H1 (cell line): Measurements from ENCODE around the gene UBA6. TPM values are rescaled to one million over a fixed set of nuclear protein-coding genes. Genes with fewer than 3 reads are reported as not detected.

Experiments used
- CTCF ChIA-PET: fragments of 300-600 bp; sonication (Branson Sonifier 250); formaldehyde crosslinking; loops from one replicate; lab custom pipeline; 2021; ENCODE audit not compliant: partially characterized antibody; lab: Charles Lee
- POLR2A ChIA-PET: fragments of 300-600 bp; sonication (Branson Sonifier 250); formaldehyde crosslinking; loops from one replicate; lab custom pipeline; 2021; ENCODE audit warnings: inconsistent platforms; ENCODE audit not compliant: partially characterized antibody; lab: Charles Lee
- DNase-seq, 2 experiments: peaks; one replicate each; pipeline versions ENCODE4 v3.0.0 to v3.0.0-alpha.2; 2010 to 2022; ENCODE audit warnings: low spot score in 2 of 2, low read depth in 1 of 2, mixed read lengths in 1 of 2
- FAIRE-seq: peaks from 2 replicates; lab custom pipeline; 2011; peaks lifted over from hg19 to GRCh38; lab: Jason Lieb, UNC
- H2AFZ ChIP-seq: 2 replicates; pipeline ENCODE4 v1.8.1; 2012; ENCODE audit warnings: low read length, inconsistent platforms
- H2AK5ac ChIP-seq: 2 replicates; pipeline ENCODE4 v1.6.1; 2013; ENCODE audit warnings: low read depth, low read length
- H2BK120ac ChIP-seq: replicated peaks from 2 replicates; pipeline ENCODE3; 2013; ENCODE audit warnings: low read depth, low read length, inconsistent platforms
- H2BK12ac ChIP-seq: 2 replicates; pipeline ENCODE4 v1.6.1; 2013; ENCODE audit warnings: low read depth, low read length
- H2BK15ac ChIP-seq: 2 replicates; pipeline ENCODE4 v1.6.1; 2013; ENCODE audit warnings: low read length
- H2BK20ac ChIP-seq: 2 replicates; pipeline ENCODE4 v1.6.1; 2013; ENCODE audit warnings: low read length
- H2BK5ac ChIP-seq: 2 replicates; pipeline ENCODE4 v1.6.1; 2013; ENCODE audit warnings: low read depth, low read length
- H3K14ac ChIP-seq: 2 replicates; pipeline ENCODE4 v1.6.1; 2013; ENCODE audit warnings: inconsistent platforms; ENCODE audit not compliant: insufficient read length
- H3K18ac ChIP-seq: 2 replicates; pipeline ENCODE4 v1.6.1; 2013; ENCODE audit warnings: low read length; ENCODE audit errors: extremely low read depth
- H3K23ac ChIP-seq: 2 replicates; pipeline ENCODE4 v1.6.1; 2013; ENCODE audit warnings: inconsistent platforms; ENCODE audit not compliant: insufficient read length
- H3K23me2 ChIP-seq: 2 replicates; pipeline ENCODE4 v1.6.1; 2013; ENCODE audit warnings: low read depth, low read length
- H3K27ac ChIP-seq: 2 replicates; pipeline ENCODE4 v1.6.1; 2011; ENCODE audit warnings: low read depth, low read length, inconsistent platforms
- H3K27me3 ChIP-seq, 4 experiments: replicated peaks in 1 of 4; 1 replicate in 1 of 4; 2 replicates in 3 of 4; pipeline versions ENCODE4 v1.6.1 to v1.8.1; 2011 to 2013; ENCODE audit warnings: low read length in 3 of 4, mild to moderate bottlenecking in 3 of 4, inconsistent platforms in 2 of 4, mixed read lengths in 2 of 4, moderate library complexity in 1 of 4; ENCODE audit not compliant: control insufficient read depth in 3 of 4, insufficient read depth in 3 of 4; ENCODE audit errors: extremely low read depth in 1 of 4
- H3K36me3 ChIP-seq, 4 experiments: 2 replicates each; pipeline versions ENCODE4 v1.6.1 to v1.8.1; 2011 to 2013; ENCODE audit warnings: mild to moderate bottlenecking in 4 of 4, low read length in 3 of 4, moderate library complexity in 2 of 4, control low read depth in 1 of 4, inconsistent platforms in 1 of 4; ENCODE audit not compliant: insufficient read depth in 4 of 4, control insufficient read depth in 2 of 4
- H3K4ac ChIP-seq: replicated peaks from 2 replicates; pipeline ENCODE3; 2013; ENCODE audit warnings: low read length, low read depth, mixed read lengths, inconsistent platforms; ENCODE audit not compliant: insufficient read length
- H3K4me1 ChIP-seq, 4 experiments: replicated peaks in 1 of 4; 1 replicate in 1 of 4; 2 replicates in 3 of 4; pipeline versions ENCODE4 v1.6.1 to v1.8.1; 2011 to 2013; ENCODE audit warnings: low read length in 3 of 4, inconsistent platforms in 2 of 4, mixed read lengths in 1 of 4; ENCODE audit not compliant: insufficient read depth in 4 of 4, control insufficient read depth in 3 of 4
- H3K4me2 ChIP-seq, 2 experiments: 2 replicates each; pipeline versions ENCODE4 v1.6.1 to v1.8.1; 2011 to 2013; ENCODE audit warnings: low read depth in 2 of 2, low read length in 2 of 2, control low read depth in 1 of 2, inconsistent platforms in 1 of 2, mild to moderate bottlenecking in 1 of 2; ENCODE audit not compliant: insufficient read depth in 1 of 2
- H3K4me3 ChIP-seq, 4 experiments: fragments of 200-600, 300-600 bp in 1 of 4; sonication (generic), shearing (Covaris generic), sonication (Bioruptor Twin) in 1 of 4; 2 replicates each; pipeline versions ENCODE4 v1.5.1 to v1.8.1; 2011 to 2016; ENCODE audit warnings: low read length in 4 of 4, low read depth in 3 of 4, control low read depth in 2 of 4, inconsistent platforms in 2 of 4, mild to moderate bottlenecking in 2 of 4, mixed read lengths in 1 of 4, moderate library complexity in 1 of 4; ENCODE audit not compliant: insufficient read depth in 2 of 4; ENCODE audit errors: extremely low read depth in 1 of 4
- H3K56ac ChIP-seq: replicated peaks from 2 replicates; pipeline ENCODE3; 2013; ENCODE audit warnings: low read depth, mild to moderate bottlenecking, mixed read lengths, low read length, inconsistent platforms; ENCODE audit not compliant: insufficient read length
- H3K79me1 ChIP-seq: 2 replicates; pipeline ENCODE4 v1.6.1; 2013; ENCODE audit warnings: low read depth, low read length, control low read depth
- H3K79me2 ChIP-seq, 2 experiments: 2 replicates each; pipeline versions ENCODE4 v1.6.1 to v1.8.1; 2012 to 2013; ENCODE audit warnings: low read length in 2 of 2, mild to moderate bottlenecking in 2 of 2, inconsistent platforms in 1 of 2; ENCODE audit not compliant: insufficient read depth in 2 of 2, control insufficient read depth in 1 of 2
- H3K9ac ChIP-seq, 4 experiments: replicated peaks in 1 of 4; 1 replicate in 1 of 4; 2 replicates in 3 of 4; pipeline versions ENCODE4 v1.6.1 to v1.8.1; 2011 to 2013; ENCODE audit warnings: low read depth in 3 of 4, low read length in 3 of 4, control low read depth in 2 of 4, mild to moderate bottlenecking in 2 of 4, moderate library complexity in 2 of 4, inconsistent platforms in 1 of 4; ENCODE audit errors: extremely low read depth in 1 of 4
- H3K9me3 ChIP-seq, 2 experiments: 2 replicates each; pipeline versions ENCODE4 v1.6.1 to v1.8.1; 2012 to 2013; ENCODE audit warnings: mild to moderate bottlenecking in 2 of 2, moderate library complexity in 2 of 2, control low read depth in 1 of 2, inconsistent platforms in 1 of 2, low read depth in 1 of 2, low read length in 1 of 2, mixed read lengths in 1 of 2; ENCODE audit not compliant: insufficient read depth in 2 of 2
- H4K20me1 ChIP-seq, 2 experiments: replicated peaks in 1 of 2; 2 replicates each; pipeline versions ENCODE3 to v1.8.1; 2011 to 2013; ENCODE audit warnings: inconsistent platforms in 2 of 2, low read length in 2 of 2, mild to moderate bottlenecking in 1 of 2; ENCODE audit not compliant: insufficient read depth in 2 of 2, control insufficient read depth in 1 of 2
- H4K5ac ChIP-seq: 2 replicates; pipeline ENCODE4 v1.6.1; 2013; ENCODE audit warnings: low read length, low read depth, mixed read lengths, inconsistent platforms; ENCODE audit not compliant: insufficient read length
- H4K8ac ChIP-seq: 2 replicates; pipeline ENCODE4 v1.8.0; 2013; ENCODE audit warnings: mild to moderate bottlenecking, moderate library complexity, low read length, inconsistent platforms; ENCODE audit not compliant: insufficient read depth; ENCODE audit errors: extremely low read depth
- H4K91ac ChIP-seq: replicated peaks from 2 replicates; pipeline ENCODE3; 2013; ENCODE audit warnings: low read length, mixed read lengths, inconsistent platforms; ENCODE audit not compliant: insufficient read length
- ATF3 ChIP-seq: IDR thresholded peaks from 2 replicates; pipeline ENCODE4 v1.6.1; 2011; ENCODE audit warnings: low read depth, mild to moderate bottlenecking, low read length; ENCODE audit not compliant: insufficient read depth
- CBX8 ChIP-seq: fragments of 300-800, 300-1000 bp; sonication (generic); IDR thresholded peaks from 2 replicates; pipeline ENCODE4 v1.7.1; 2016; ENCODE audit warnings: low read depth, low read length, borderline replicate concordance
- CHD1 ChIP-seq: IDR thresholded peaks from 2 replicates; pipeline ENCODE4 v1.6.1; 2012; ENCODE audit warnings: low read depth, low read length, improper control_type of control experiment
- HDAC6 ChIP-seq: IDR thresholded peaks from one replicate; pipeline ENCODE4 v1.7.1; 2012; ENCODE audit warnings: low read depth, mild to moderate bottlenecking, inconsistent platforms, low read length, moderate library complexity
- MAFK ChIP-seq: IDR thresholded peaks from 2 replicates; pipeline ENCODE4 v1.6.1; 2012; ENCODE audit warnings: low read depth, mild to moderate bottlenecking, improper control_type of control experiment, low read length
- MAX ChIP-seq: IDR thresholded peaks from 2 replicates; pipeline ENCODE4 v1.6.1; 2012; ENCODE audit warnings: inconsistent platforms
- RBBP5 ChIP-seq: IDR thresholded peaks from 2 replicates; pipeline ENCODE4 v1.7.1; 2012; ENCODE audit warnings: low read depth, mild to moderate bottlenecking, inconsistent platforms, low read length, moderate library complexity, borderline replicate concordance
- RFX5 ChIP-seq: IDR thresholded peaks from 2 replicates; pipeline ENCODE4 v1.6.1; 2011; ENCODE audit warnings: low read depth, low read length, improper control_type of control experiment, borderline replicate concordance
- SIRT6 ChIP-seq: IDR thresholded peaks from one replicate; pipeline ENCODE4 v1.7.1; 2012; ENCODE audit warnings: low read length, inconsistent platforms
- TAF7 ChIP-seq: optimal IDR thresholded peaks from 2 replicates; pipeline ENCODE3; 2011; ENCODE audit warnings: low read depth, mild to moderate bottlenecking, inconsistent platforms, low read length, moderate library complexity, borderline replicate concordance
- TCF12 ChIP-seq: IDR thresholded peaks from 2 replicates; pipeline ENCODE4 v1.6.1; 2011; ENCODE audit warnings: low read depth, mild to moderate bottlenecking, low read length
- USF2 ChIP-seq: IDR thresholded peaks from 2 replicates; pipeline ENCODE4 v1.6.1; 2011; ENCODE audit warnings: low read length, improper control_type of control experiment
- YY1 ChIP-seq: IDR thresholded peaks from 2 replicates; pipeline ENCODE4 v1.6.1; 2011; ENCODE audit warnings: low read depth, mild to moderate bottlenecking, low read length
- WGBS, 2 experiments: shearing (Covaris generic) in 1 of 2; methylation state at CpG; one replicate each; pipeline versions ENCODE4 v1.1.6 to v1.1.7; 2013 to 2015; ENCODE audit warnings: low lambda C conversion rate in 2 of 2, mixed read lengths in 2 of 2, inconsistent platforms in 1 of 2, low coverage in 1 of 2, missing lambda C conversion rate in 1 of 2; ENCODE audit not compliant: insufficient replicate concordance in 2 of 2, insufficient coverage in 1 of 2, insufficient read length in 1 of 2; ENCODE audit errors: extremely low coverage in 1 of 2, missing lambda C conversion rate in 1 of 2; 5-methylcytosine and 5-hydroxymethylcytosine counted together
- polyA plus RNA-seq, 7 experiments: library from polyadenylated mRNA; depleted of rRNA in 3 of 7; stranded (reverse) in 5 of 7; unstranded in 2 of 7; fragments of >200 nt in 5 of 7; fragments of 200-250 nt in 2 of 7; gene quantifications; 1 replicate in 5 of 7; 2 replicates in 1 of 7; 4 replicates in 1 of 7; pipeline versions ENCODE4 v1.2.1 to v1.2.3, GENCODE V29; 2011 to 2013; ENCODE audit warnings: missing spikeins in 2 of 7, mixed read lengths in 2 of 7
- total RNA-seq: library from RNA; stranded (reverse); fragmentation: NEBNext Ultra II Directional; extraction: Animal tissue kit (Norgen Biotek cat#: 25700); gene quantifications from 2 replicates; pipeline ENCODE4 v1.2.1, GENCODE V29; 2021

UBA6 gene
- total and polyA plus RNA-seq, 2 of the 8 experiments (the other 6 are each of a cell fraction or from before 2014, with no cell fraction given), result 17.4 to 74.3 TPM

GRCh38 chr4:67580577-67580976 lies 120.4 kb downstream of the UBA6 start:
- ChIA-PET CTCF (no interaction called here), POLR2A (no interaction called here)
- Histone ChIP-seq H3K4me3 (no peak overlapping the region), H2BK20ac (no peak overlapping the region), H3K23me2 (no peaks in the 10 kb centered on the region; the same call in 1 of the 2 replicates), H3K79me2 (no peaks in the 10 kb centered on the region), H4K8ac (no peak overlapping the region), H3K56ac (no peak overlapping the region), H3K4ac (no peak overlapping the region), H4K5ac (no peak overlapping the region), H2AFZ (0 out of 2 replicates have a peak overlapping the region, but pooled peaks have one; percentile 54), H3K79me1 (no peaks in the 10 kb centered on the region), H3K14ac (no peak overlapping the region), H3K27me3 (no peaks in the 10 kb centered on the region), H3K23ac (no peak overlapping the region), H2BK120ac (no peak overlapping the region), H3K4me1 (peaks cover 0 to 2% (median 0%) of the 10 kb centered on the region in 4 experiments; a peak in 1 of 7 replicates), H2AK5ac (no peak overlapping the region), H3K9me3 (no peaks in the 10 kb centered on the region), H3K18ac (no peak overlapping the region), H2BK5ac (no peak overlapping the region), H3K36me3 (no peaks in the 10 kb centered on the region), H3K27ac (no peak overlapping the region), H3K9ac (no peak overlapping the region), H2BK15ac (no peak overlapping the region), H2BK12ac (no peak overlapping the region), H3K4me2 (no peak overlapping the region), H4K91ac (no peak overlapping the region), H4K20me1 (no peaks in the 10 kb centered on the region)
- DNase-seq, result no peak
- FAIRE-seq, result no peak
- WGBS, 2 experiments, result 90% methylated on average over 3 of the region's 3 CpGs; no CpG with 5 or more reads in 1 of the 2 experiments
- TF ChIP-seq TCF12, result no peak
- TF ChIP-seq SIRT6, result no peak
- no peak for TF ChIP-seq USF2
- no peak for TF ChIP-seq CBX8
- no peak for TF ChIP-seq ATF3
- TF ChIP-seq MAFK, result no peak
- no peak for TF ChIP-seq TAF7
- TF ChIP-seq CHD1, result no peak
- no peak for TF ChIP-seq RBBP5
- TF ChIP-seq RFX5, result no peak
- no peak for TF ChIP-seq HDAC6
- no peak for TF ChIP-seq YY1
- no peak for TF ChIP-seq MAX
